Right lobe of liver (tissue), 6 donors: ENCODE results near the gene ARL4D. TPM values are rescaled to one million over a fixed set of nuclear protein-coding genes. Genes with fewer than 3 reads are reported as not detected.

Experiments used
- ATAC-seq, 4 donors: fragments of 200-7000 bp; cut with Tn5 transposase; one replicate each; pipeline ENCODE4 v1.9.1; 2020; ENCODE audit warnings: mild to moderate bottlenecking in 4 of 4, moderate library complexity in 4 of 4
- DNase-seq, 3 donors: peaks; one replicate each; pipeline ENCODE4 v3.0.0-alpha.2; 2020
- H3K27ac ChIP-seq, 3 donors: fragments of 200-600 bp; one replicate each; pipeline ENCODE4 v1.8.0; 2022
- H3K27me3 ChIP-seq, 2 donors: fragments of 200-600 bp; one replicate each; pipeline ENCODE4 v1.8.0; 2022
- H3K36me3 ChIP-seq, 4 donors: fragments of 200-600 bp; sonication (generic) in 1 of 4; one replicate each; pipeline versions ENCODE4 v1.5.1 to v1.8.0; 2017 to 2022; ENCODE audit warnings: control low read depth in 1 of 4
- H3K4me1 ChIP-seq, 4 donors: fragments of 200-600 bp; sonication (generic) in 1 of 4; one replicate each; pipeline versions ENCODE4 v1.5.1 to v1.8.0; 2017 to 2022; ENCODE audit warnings: control low read depth in 1 of 4
- H3K4me3 ChIP-seq, 3 donors: fragments of 200-600 bp; one replicate each; pipeline ENCODE4 v1.8.0; 2022
- H3K9me3 ChIP-seq, 4 donors: fragments of 200-600 bp; sonication (generic) in 1 of 4; one replicate each; pipeline versions ENCODE4 v1.5.1 to v1.8.0; 2017 to 2022; ENCODE audit warnings: control low read depth in 1 of 4
- POLR2A ChIP-seq: fragments of 450-650 bp; IDR thresholded peaks from one replicate; pipeline ENCODE4 v1.6.1; 2017; ENCODE audit warnings: antibody characterized with exemption, mild to moderate bottlenecking
- WGBS: methylation state at CpG from one replicate; pipeline ENCODE4 v1.1.6; 2018; ENCODE audit warnings: low coverage, low lambda C conversion rate; ENCODE audit not compliant: insufficient coverage; ENCODE audit errors: missing lambda C conversion rate; 5-methylcytosine and 5-hydroxymethylcytosine counted together
- intact Hi-C, 2 donors: fragments of 100-400 bp; cut with DNase I; formaldehyde crosslinking; loops; one replicate each; pipeline versions ENCODE4 v1.11.2 to v1.14.1; 2022
- long read RNA-seq: library from polyadenylated mRNA; unstranded; transcript quantifications from one replicate; pipeline ENCODE4 v2.0.0, GENCODE V29; 2019
- total RNA-seq, 6 experiments: library from RNA; depleted of rRNA in 2 of 6; stranded (reverse); fragments of >200 nt in 2 of 6; fragmentation: NEBNext Ultra II Directional in 3 of 6; extraction: Animal tissue kit (Norgen Biotek cat#: 25700) in 3 of 6; gene quantifications; one replicate each; pipeline versions ENCODE4 v1.1.0 to v1.2.4, GENCODE V29; 2016 to 2023
- TF ChIP-seq, protein P1 (sequence below), 4 donors: fragments of 200-600 bp in 3 of 4; fragments of 450-650 bp in 1 of 4; IDR thresholded peaks; one replicate each; pipeline versions ENCODE4 v1.5.1 to v1.8.0; 2016 to 2022; ENCODE audit warnings: antibody characterized with exemption in 4 of 4, mild to moderate bottlenecking in 2 of 4
- donor health status: DM: no; HTN: yes; CAD: no.
- donor health status: DM: no; HTN: no; CAD: no.
- donor health status: DM: no; HTN: no; CAD: no.
- donor health status: DM: no; HTN: yes; CAD: no.
- donor health status: DM: no; HTN: yes; CAD: no.

Gene ARL4D
- 10 to 100 TPM; 10.9 to 31.8 (median 13.2) TPM for total RNA-seq
- long read RNA-seq, transcript ARL4D-201 (2 exons, 1,612 nt) = major isoform, 28 of 31 reads
- long read RNA-seq, partial matches to known transcripts = 0 of 31 reads
- long read RNA-seq, other reads (novel, unspliced or antisense) = 3 of 31 reads

DNA sequence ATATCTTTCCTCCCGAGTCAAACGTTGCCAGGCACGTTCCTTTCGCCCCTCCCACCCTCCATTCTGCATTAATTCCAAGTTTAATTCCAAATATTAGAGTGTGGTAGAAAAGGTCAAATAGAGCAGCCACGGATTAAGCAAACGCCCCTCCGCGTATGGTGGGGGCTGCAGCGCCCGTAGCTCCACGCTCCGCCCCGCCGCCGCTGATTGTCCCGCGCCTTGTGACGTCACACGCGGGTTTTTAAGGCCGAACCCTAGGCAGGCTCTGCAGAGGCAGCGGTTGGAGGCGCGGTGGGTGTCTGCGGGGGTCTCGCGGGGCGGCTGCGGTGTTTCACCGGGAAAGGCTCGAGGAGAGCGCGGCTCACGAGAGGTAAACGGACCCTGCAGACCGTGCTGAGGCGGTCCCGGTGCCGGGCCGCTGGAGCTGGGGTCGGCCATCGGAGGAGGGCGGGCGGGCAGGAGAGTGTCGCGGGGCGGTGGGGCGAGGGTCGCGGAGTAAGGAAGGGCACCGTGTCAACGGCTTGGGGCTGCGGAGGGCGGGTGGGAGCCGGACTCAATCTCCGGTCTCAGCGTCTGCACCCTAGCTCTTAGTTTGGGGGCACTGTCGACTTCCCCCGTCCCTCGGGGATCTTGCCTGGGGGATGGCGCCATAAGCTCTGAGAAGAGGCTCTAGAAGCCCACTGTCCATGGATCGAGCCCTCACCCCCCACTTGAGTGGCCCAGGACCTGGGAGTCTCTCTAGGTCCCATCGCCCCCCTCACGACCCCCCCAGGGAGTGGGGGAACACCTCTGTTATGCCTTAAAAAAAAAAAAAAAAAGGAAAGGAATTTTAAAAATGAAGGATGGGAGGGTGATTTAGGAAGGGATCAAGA lies at the start of gene ARL4D:
ARL4D (plus strand) TSS at position 270 of the 872 bp plus-strand sequence. CDS start 740 bp downstream, outside the sequence.
- H3K27me3 ChIP-seq = no peaks in the 10 kb centered on the region
- peak; percentile 74 to 82 (median 80) for ATAC-seq
- intact Hi-C loops = loop anchor here in 1 of 2 donors (5.0 kb wide), 1 partner anchor 83 kb away; the partner anchor contains the start of gene DHX8
- no peaks in the 10 kb centered on the region for H3K9me3 ChIP-seq
- peaks cover 0 to 27% (median 6%) of the 10 kb centered on the region in 4 donors for H3K4me1 ChIP-seq
- TF ChIP-seq, protein P1, sequence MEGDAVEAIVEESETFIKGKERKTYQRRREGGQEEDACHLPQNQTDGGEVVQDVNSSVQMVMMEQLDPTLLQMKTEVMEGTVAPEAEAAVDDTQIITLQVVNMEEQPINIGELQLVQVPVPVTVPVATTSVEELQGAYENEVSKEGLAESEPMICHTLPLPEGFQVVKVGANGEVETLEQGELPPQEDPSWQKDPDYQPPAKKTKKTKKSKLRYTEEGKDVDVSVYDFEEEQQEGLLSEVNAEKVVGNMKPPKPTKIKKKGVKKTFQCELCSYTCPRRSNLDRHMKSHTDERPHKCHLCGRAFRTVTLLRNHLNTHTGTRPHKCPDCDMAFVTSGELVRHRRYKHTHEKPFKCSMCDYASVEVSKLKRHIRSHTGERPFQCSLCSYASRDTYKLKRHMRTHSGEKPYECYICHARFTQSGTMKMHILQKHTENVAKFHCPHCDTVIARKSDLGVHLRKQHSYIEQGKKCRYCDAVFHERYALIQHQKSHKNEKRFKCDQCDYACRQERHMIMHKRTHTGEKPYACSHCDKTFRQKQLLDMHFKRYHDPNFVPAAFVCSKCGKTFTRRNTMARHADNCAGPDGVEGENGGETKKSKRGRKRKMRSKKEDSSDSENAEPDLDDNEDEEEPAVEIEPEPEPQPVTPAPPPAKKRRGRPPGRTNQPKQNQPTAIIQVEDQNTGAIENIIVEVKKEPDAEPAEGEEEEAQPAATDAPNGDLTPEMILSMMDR (IDR thresholded peaks at IDR 0.05) = no peak
- peak; percentile 99 for TF ChIP-seq POLR2A
- H3K36me3 ChIP-seq = peaks cover 0 to 10% (median 0%) of the 10 kb centered on the region in 4 donors
- peak within 1 kb of the TSS; percentile 67 to 82 (median 71) for H3K27ac ChIP-seq
- H3K4me3 ChIP-seq = peak within 1 kb of the TSS; percentile 52 to 91 (median 80)
- WGBS = under 1% methylated on average over 43 of the region's 64 CpGs
- DNase-seq = peak; percentile 92 to 94 (median 94)

DNA sequence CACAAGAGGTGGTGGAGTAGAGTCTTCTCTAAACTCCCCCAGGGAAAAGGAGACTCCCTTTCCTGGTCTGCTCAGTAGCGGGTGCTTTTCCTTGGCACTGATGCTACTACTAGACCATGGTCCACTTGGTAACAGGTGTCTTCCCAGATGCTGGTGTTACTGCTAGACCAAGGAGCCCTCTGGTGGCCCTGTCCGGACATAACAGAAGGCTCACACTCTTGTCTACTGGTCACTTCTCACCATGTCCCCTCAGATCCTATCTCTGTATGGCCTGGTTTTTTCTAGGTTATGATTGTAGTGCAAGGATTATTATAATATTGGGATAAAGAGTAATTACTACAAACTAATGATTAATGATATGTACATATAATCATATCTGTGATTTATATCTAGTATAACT lies 49.7 kb upstream of the ARL4D start:
- Histone ChIP-seq H3K9me3 (peaks cover 3 to 26% (median 11%) of the 10 kb centered on the region in 4 donors), H3K27me3 (no peaks in the 10 kb centered on the region), H3K36me3 (no peaks in the 10 kb centered on the region), H3K4me3 (no peak overlapping the region), H3K4me1 (no peaks in the 10 kb centered on the region), H3K27ac (no peak overlapping the region)
- no peak for TF ChIP-seq POLR2A
- TF ChIP-seq, protein P1 (IDR thresholded peaks at IDR 0.05) = no peak
- intact Hi-C loops = no loop called here
- ATAC-seq = no peak
- DNase-seq = no peak
- no CpG with 5 or more reads among the region's 2 CpGs for WGBS

DNA sequence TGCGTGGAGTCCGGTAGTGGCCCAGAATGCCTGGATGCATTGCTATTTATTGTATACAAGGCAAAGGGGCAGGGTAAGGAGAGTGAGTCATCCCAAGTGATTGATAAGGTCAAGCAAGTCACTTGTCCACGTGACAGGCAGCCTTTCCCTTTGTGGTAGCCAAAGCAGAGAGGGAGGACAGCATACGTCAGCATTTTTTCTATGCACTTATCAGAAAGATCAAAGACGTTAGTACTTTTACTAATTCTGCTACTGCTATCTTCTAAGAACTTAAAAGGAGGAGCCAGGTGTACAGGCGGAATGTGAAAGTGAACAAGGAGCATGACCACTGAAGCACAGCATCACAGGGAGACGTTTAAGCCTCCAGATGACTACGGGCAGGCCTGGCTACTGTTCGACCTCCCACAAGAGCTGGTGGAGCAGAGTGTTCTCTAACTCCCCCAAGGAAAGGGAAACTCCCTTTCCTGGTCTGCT lies 47.9 kb upstream of the ARL4D start:
- 76% methylated on average over 7 of the region's 9 CpGs for WGBS
- ATAC-seq = no peak
- DNase-seq = no peak
- peaks cover 3 to 26% (median 11%) of the 10 kb centered on the region in 4 donors for H3K9me3 ChIP-seq
- no peak overlapping the region for H3K4me3 ChIP-seq
- TF ChIP-seq, protein P1 (IDR thresholded peaks at IDR 0.05) = no peak
- TF ChIP-seq POLR2A = no peak
- H3K27me3 ChIP-seq = no peaks in the 10 kb centered on the region
- intact Hi-C loops = no loop called here
- no peaks in the 10 kb centered on the region for H3K4me1 ChIP-seq
- no peak overlapping the region for H3K27ac ChIP-seq
- H3K36me3 ChIP-seq = no peaks in the 10 kb centered on the region

DNA sequence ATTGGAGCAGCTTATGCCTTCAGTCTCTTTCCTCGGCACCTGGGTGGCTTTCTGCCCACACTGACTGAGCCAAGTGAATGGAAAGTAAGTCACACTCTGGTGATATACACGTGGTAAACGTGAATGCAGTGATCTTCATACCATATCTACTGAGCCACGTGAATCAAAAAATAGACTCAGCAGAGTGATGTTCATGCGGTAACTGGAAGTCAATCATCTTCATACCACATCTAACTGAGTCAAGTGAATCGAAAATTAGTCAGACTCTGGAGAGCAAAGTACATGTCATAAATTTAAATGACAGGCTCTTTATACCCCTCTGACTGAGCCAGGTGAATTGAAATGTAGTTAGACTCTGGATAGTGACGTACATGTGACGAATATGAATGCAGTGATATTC lies 47.1 kb upstream of the ARL4D start:
- 89% methylated on average over 8 of the region's 8 CpGs for WGBS
- H3K4me3 ChIP-seq = no peak overlapping the region
- H3K27me3 ChIP-seq = no peaks in the 10 kb centered on the region
- TF ChIP-seq, protein P1 (IDR thresholded peaks at IDR 0.05) = no peak
- no peak for TF ChIP-seq POLR2A
- ATAC-seq = no peak
- intact Hi-C loops = no loop called here
- no peak for DNase-seq
- no peaks in the 10 kb centered on the region for H3K36me3 ChIP-seq
- H3K9me3 ChIP-seq = peaks cover 3 to 26% (median 11%) of the 10 kb centered on the region in 4 donors
- H3K4me1 ChIP-seq = no peaks in the 10 kb centered on the region
- H3K27ac ChIP-seq = no peak overlapping the region
